Right lobe of liver (tissue), 4 donors: ENCODE measurements around the gene GLIS1.

Source experiments
- POLR2A ChIP-seq: fragments of 450-650 bp; IDR thresholded peaks from one replicate; pipeline ENCODE4 v1.6.1; 2017; ENCODE audit warnings: antibody characterized with exemption, mild to moderate bottlenecking
- TF ChIP-seq, protein P1 (sequence below), 4 donors: fragments of 200-600 bp in 3 of 4; fragments of 450-650 bp in 1 of 4; IDR thresholded peaks; one replicate each; pipeline versions ENCODE4 v1.5.1 to v1.8.0; 2016 to 2022; ENCODE audit warnings: antibody characterized with exemption in 4 of 4, mild to moderate bottlenecking in 2 of 4
- donor health status: DM: no; HTN: no; CAD: no.
- donor health status: DM: no; HTN: no; CAD: no.
- donor health status: DM: no; HTN: yes; CAD: no.

DNA sequence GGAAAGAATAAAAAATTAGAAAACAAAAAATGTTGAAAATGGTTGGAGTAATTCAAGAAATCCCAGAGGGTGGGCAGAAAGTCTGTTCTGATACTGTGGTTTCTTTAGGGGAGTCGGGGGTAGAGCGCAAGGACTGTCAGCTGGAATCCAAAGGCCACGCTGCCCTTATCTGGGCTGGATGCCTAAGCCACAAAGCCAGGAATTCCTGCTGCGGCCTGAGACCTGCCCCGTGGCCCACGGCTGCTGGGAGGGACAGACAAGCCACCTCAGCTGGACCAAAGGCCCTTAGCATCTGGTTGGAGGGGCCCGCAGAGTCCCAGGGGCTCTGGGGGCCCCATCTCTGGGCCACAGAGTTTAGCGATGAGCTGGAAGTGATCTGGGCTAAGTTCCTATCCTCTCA, 219.5 kb downstream of the GLIS1 start:
- TF ChIP-seq, protein P1, sequence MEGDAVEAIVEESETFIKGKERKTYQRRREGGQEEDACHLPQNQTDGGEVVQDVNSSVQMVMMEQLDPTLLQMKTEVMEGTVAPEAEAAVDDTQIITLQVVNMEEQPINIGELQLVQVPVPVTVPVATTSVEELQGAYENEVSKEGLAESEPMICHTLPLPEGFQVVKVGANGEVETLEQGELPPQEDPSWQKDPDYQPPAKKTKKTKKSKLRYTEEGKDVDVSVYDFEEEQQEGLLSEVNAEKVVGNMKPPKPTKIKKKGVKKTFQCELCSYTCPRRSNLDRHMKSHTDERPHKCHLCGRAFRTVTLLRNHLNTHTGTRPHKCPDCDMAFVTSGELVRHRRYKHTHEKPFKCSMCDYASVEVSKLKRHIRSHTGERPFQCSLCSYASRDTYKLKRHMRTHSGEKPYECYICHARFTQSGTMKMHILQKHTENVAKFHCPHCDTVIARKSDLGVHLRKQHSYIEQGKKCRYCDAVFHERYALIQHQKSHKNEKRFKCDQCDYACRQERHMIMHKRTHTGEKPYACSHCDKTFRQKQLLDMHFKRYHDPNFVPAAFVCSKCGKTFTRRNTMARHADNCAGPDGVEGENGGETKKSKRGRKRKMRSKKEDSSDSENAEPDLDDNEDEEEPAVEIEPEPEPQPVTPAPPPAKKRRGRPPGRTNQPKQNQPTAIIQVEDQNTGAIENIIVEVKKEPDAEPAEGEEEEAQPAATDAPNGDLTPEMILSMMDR (IDR thresholded peaks at IDR 0.05) = no peak
- no peak for TF ChIP-seq POLR2A
